ENCODE data around the gene EME2. TPM values are rescaled to one million over a fixed set of nuclear protein-coding genes. Genes with fewer than 3 reads are reported as not detected.

Gene EME2
- total RNA-seq, 6 donors from 2014 or later: 10.8 to 87.0 (median 21.5) TPM

DNA sequence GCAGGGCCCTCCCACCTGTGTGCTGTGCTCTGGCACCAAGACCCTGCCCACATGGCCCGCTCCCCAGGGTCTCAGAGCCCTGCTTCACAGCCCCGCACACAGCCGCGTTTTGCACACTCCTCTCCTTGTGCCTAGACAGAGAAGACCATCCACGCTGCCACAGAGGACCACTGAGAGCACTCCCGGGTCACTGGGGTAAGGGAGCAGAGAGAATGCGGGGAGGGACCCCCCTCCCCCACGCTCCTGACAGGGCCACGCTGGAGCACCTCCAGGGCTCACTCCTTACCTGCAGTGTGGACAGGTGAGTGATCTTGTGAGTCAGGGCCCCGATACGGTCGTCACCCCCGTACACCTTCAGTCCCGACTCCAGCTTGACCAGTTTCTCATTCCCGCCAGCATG lies 47.0 kb downstream of the EME2 start:
- TF ChIP-seq POLR2AphosphoS5 (IDR thresholded peaks at IDR 0.05) (no peak), EP300 (IDR thresholded peaks at IDR 0.05) (no peak), POLR2A (IDR thresholded peaks at IDR 0.05) (no peak)
- TF ChIP-seq, protein P1, sequence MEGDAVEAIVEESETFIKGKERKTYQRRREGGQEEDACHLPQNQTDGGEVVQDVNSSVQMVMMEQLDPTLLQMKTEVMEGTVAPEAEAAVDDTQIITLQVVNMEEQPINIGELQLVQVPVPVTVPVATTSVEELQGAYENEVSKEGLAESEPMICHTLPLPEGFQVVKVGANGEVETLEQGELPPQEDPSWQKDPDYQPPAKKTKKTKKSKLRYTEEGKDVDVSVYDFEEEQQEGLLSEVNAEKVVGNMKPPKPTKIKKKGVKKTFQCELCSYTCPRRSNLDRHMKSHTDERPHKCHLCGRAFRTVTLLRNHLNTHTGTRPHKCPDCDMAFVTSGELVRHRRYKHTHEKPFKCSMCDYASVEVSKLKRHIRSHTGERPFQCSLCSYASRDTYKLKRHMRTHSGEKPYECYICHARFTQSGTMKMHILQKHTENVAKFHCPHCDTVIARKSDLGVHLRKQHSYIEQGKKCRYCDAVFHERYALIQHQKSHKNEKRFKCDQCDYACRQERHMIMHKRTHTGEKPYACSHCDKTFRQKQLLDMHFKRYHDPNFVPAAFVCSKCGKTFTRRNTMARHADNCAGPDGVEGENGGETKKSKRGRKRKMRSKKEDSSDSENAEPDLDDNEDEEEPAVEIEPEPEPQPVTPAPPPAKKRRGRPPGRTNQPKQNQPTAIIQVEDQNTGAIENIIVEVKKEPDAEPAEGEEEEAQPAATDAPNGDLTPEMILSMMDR (IDR thresholded peaks at IDR 0.05): no peak
- ATAC-seq (ENCODE audit: low FRiP score in 2 of 2) (no peak), DNase-seq (no peak)
- WGBS, 2 donors: 93 to 95% methylated on average over 12 to 15 of the region's 15 CpGs
- Histone ChIP-seq H3K4me3 (no peak overlapping the region), H3K36me3 (peaks cover 25 to 82% (median 65%) of the 10 kb centered on the region in 4 donors), H3K9me3 (no peaks in the 10 kb centered on the region), H3K27me3 (no peaks in the 10 kb centered on the region), H3K27ac (no peak overlapping the region), H3K4me1 (peaks cover under 1 to 9% (median 2%) of the 10 kb centered on the region in 4 donors)

DNA sequence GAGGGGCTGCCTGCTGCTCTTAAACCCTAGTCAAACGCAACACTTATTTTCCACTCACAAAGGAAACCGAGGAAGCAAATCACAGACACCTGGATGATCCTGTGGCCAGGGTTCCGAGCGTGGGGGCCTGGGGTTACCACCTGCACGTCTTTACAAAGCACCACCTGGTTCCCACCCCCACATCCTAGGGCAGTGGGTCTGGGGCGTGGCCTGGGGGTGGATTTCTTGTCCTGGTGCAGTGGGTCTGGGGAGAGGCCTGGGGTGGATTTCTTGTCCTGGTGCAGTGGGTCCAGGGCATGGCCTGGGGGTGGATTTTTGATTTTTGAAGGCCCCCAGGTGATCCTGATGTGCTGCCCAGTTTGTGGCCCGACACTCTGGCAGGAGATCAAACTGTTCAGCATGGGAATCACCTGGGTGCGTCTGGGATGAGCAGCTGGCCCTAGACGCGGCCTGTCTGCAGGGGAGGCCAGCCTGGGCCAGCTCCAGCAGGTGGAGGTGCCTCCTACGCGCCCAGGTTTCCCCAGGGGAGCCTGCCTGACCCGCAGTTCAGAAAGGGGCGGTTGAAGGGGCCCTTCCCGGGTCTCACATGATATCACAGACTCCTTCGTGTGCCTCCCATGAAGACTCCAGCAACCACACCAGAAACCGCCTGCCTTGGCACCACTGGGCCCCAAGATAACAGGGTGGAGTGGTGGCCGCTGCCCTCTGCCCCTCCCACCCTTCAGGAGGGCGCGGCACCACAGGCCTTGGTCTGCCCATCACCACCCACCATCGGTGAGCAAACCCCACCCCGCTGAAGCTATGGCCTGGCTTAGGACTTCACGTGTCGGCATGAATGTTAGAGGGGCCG lies 47.7 kb downstream of the EME2 start:
- TF ChIP-seq POLR2A (IDR thresholded peaks at IDR 0.05) (no peak), EP300 (IDR thresholded peaks at IDR 0.05) (no peak), POLR2AphosphoS5 (IDR thresholded peaks at IDR 0.05) (no peak)
- TF ChIP-seq, protein P1 (IDR thresholded peaks at IDR 0.05): no peak
- H3K9me3 ChIP-seq: no peaks in the 10 kb centered on the region
- no peaks in the 10 kb centered on the region for H3K27me3 ChIP-seq
- no peak overlapping the region for H3K27ac ChIP-seq
- DNase-seq (no peak), ATAC-seq (ENCODE audit: low FRiP score in 2 of 2) (no peak)
- WGBS, 2 donors: 89 to 93% methylated on average over 11 to 16 of the region's 25 CpGs
- peaks cover 8 to 16% (median 9%) of the 10 kb centered on the region in 4 donors for H3K4me1 ChIP-seq
- H3K36me3 ChIP-seq: peaks cover 25 to 77% (median 65%) of the 10 kb centered on the region in 4 donors
- no peak overlapping the region for H3K4me3 ChIP-seq

DNA sequence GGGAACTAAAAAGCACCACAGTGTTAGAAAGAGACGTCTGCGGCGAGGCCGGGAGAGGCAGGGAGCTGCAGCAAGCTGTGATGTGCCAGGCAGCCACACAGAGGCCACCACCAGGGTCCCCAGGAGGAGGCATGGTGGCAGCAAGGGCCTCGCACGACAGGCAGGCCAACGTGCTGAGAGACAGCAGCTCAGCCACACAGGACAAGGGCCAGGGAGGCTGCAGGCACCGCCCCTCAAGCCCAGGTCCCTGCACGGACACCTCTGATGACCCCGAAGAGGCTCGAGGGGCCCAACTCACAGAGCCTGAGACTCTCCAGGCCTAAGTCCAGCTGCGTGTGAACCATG lies 48.3 kb downstream of the EME2 start:
- peak in 1 of 2 donors; percentile 72 for DNase-seq

DNA sequence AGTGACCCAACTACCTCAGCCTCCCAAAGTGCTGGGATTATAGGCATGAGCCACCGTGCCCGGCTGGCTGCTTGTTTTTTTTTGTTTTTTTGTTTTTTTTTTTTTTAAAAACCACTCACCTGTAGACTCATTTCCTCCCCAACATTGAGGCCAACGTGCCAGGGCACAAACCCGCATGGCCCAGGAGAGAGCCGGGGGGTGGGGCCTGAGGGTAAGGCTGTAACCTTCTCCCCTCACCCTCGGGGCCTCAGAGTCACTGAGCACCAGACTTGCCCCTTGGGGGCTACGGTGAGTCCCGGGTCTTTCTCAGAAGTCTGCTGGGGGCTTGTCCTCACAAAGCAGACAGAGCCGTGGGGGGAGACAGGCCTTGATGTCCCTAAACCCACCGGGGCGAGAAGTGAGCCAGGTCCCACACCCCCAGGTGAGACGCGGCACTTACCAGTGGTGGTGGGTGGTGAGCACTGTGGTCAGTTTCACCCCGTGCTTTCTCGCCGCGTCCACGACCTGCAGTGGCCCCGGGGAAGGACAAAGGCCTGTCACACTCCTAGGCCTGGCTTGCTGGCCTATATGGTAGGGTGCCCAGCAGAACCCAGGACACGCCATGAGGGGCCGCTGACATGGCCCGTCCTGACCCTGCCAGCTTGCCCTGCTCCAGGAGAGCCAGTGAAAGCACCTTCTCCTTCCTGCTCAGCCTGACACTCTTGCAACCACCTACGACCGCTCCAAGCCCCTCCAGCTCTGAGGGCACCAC lies 49.4 kb downstream of the EME2 start:
- Histone ChIP-seq H3K9me3 (no peaks in the 10 kb centered on the region), H3K4me1 (peaks cover 13 to 27% (median 14%) of the 10 kb centered on the region in 4 donors), H3K36me3 (peaks cover 18 to 60% (median 49%) of the 10 kb centered on the region in 4 donors), H3K4me3 (no peak overlapping the region), H3K27ac (no peak overlapping the region), H3K27me3 (no peaks in the 10 kb centered on the region)
- no peak for TF ChIP-seq EP300 (IDR thresholded peaks at IDR 0.05)
- TF ChIP-seq POLR2AphosphoS5 (IDR thresholded peaks at IDR 0.05): no peak
- TF ChIP-seq, protein P1 (IDR thresholded peaks at IDR 0.05): no peak
- no peak for TF ChIP-seq POLR2A (IDR thresholded peaks at IDR 0.05)
- ATAC-seq (ENCODE audit: low FRiP score in 2 of 2) (no peak), DNase-seq (peak in 1 of 2 donors; percentile 72)
- 94 to 97% methylated on average over 24 of the region's 24 CpGs for WGBS, 2 donors

More for the DNA sequence above, 48.3 kb downstream of the EME2 start:
- Histone ChIP-seq H3K4me3 (no peak overlapping the region), H3K27ac (no peak overlapping the region), H3K27me3 (no peaks in the 10 kb centered on the region), H3K9me3 (no peaks in the 10 kb centered on the region), H3K4me1 (peaks cover 13 to 22% (median 14%) of the 10 kb centered on the region in 4 donors), H3K36me3 (peaks cover 25 to 71% (median 60%) of the 10 kb centered on the region in 4 donors)
- no peak for ATAC-seq (ENCODE audit: low FRiP score in 2 of 2)
- no peak for TF ChIP-seq POLR2A (IDR thresholded peaks at IDR 0.05)
- WGBS, 2 donors: 93 to 96% methylated on average over 7 to 12 of the region's 12 CpGs

DNA sequence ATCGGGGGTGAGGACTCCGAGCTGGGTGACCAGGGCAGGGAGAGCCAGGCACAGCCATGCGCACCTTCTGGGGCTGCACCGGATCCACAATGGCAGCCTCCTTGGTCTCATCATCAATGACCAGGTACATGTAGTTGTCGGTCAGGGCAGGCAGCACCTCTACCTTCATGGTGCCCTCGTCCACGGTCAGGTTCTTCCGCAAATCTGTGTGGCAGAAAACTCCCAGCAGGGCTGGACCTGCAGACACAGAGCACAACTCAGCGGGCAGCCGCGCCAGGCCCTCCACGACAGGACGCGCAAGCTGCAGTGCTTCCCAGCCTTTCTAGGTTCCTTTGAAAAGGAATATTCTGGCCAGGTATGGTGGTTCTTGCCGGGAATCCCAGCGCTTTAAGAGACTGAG lies 50.2 kb downstream of the EME2 start:
- DNase-seq: no peak
- Histone ChIP-seq H3K27ac (no peak overlapping the region), H3K36me3 (peaks cover 18 to 52% (median 46%) of the 10 kb centered on the region in 4 donors), H3K27me3 (no peaks in the 10 kb centered on the region), H3K4me3 (no peak overlapping the region), H3K4me1 (peaks cover 14 to 34% (median 17%) of the 10 kb centered on the region in 4 donors), H3K9me3 (no peaks in the 10 kb centered on the region)
- ATAC-seq (ENCODE audit: low FRiP score in 2 of 2): no peak
- TF ChIP-seq POLR2AphosphoS5 (IDR thresholded peaks at IDR 0.05) (no peak), EP300 (IDR thresholded peaks at IDR 0.05) (no peak), POLR2A (IDR thresholded peaks at IDR 0.05) (no peak)
- TF ChIP-seq, protein P1 (IDR thresholded peaks at IDR 0.05): no peak
- WGBS, 2 donors: 97 to 98% methylated on average over 13 to 16 of the region's 16 CpGs

All from upper lobe of left lung (tissue), 6 donors.